HepG2 (cell line): Measurements from ENCODE around the gene GCNT3. TPM values are rescaled to one million over a fixed set of nuclear protein-coding genes. Genes with fewer than 3 reads are reported as not detected.

ENCODE experiments used
- E2F2 ChIP-seq: sonication (generic); formaldehyde crosslinking; IDR thresholded peaks from 2 replicates; pipeline ENCODE4 v1.4.0; 2020; ENCODE audit warnings: missing genetic modification reagents, borderline replicate concordance
- FOSL2 ChIP-seq: sonication (generic); formaldehyde crosslinking; IDR thresholded peaks from 2 replicates; pipeline ENCODE4 v1.4.0; 2020; ENCODE audit warnings: missing genetic modification reagents
- FOXA1 ChIP-seq, 2 experiments: fragments of 450-650 bp in 1 of 2; sonication (generic) in 1 of 2; formaldehyde crosslinking in 1 of 2; IDR thresholded peaks; 2 replicates each; pipeline versions ENCODE4 v1.4.0 to v1.6.1; 2016 to 2020; ENCODE audit warnings: missing genetic modification reagents in 1 of 2
- FOXA3 ChIP-seq: IDR thresholded peaks from 2 replicates; pipeline ENCODE4 v1.6.1; 2016; ENCODE audit warnings: missing genetic modification reagents, missing compliant biosample characterization
- KDM4B ChIP-seq: sonication (generic); formaldehyde crosslinking; IDR thresholded peaks from 2 replicates; pipeline ENCODE4 v1.4.0; 2020; ENCODE audit warnings: missing genetic modification reagents
- MIER3 ChIP-seq: IDR thresholded peaks from 2 replicates; pipeline ENCODE4 v1.6.1; 2016; ENCODE audit warnings: missing compliant biosample characterization, borderline replicate concordance
- ONECUT2 ChIP-seq: sonication (generic); formaldehyde crosslinking; IDR thresholded peaks from 2 replicates; pipeline ENCODE4 v1.4.0; 2020; ENCODE audit warnings: missing genetic modification reagents
- PRDM15 ChIP-seq: sonication (generic); formaldehyde crosslinking; IDR thresholded peaks from 2 replicates; pipeline ENCODE4 v1.4.0; 2020; ENCODE audit warnings: missing genetic modification reagents
- PTBP1 ChIP-seq: fragments of 200-400 bp; formaldehyde crosslinking; IDR thresholded peaks from 2 replicates; pipeline ENCODE4 v1.6.1; 2018; ENCODE audit warnings: low read length, low read depth; ENCODE audit not compliant: poor library complexity, severe bottlenecking
- SAP130 ChIP-seq: IDR thresholded peaks from 2 replicates; pipeline ENCODE4 v1.6.1; 2016; ENCODE audit warnings: low read depth
- SMC3 ChIP-seq: IDR thresholded peaks from 2 replicates; pipeline ENCODE4 v1.6.1; 2011; ENCODE audit warnings: low read length, improper control_type of control experiment
- THAP11 ChIP-seq: IDR thresholded peaks from 2 replicates; pipeline ENCODE4 v1.6.1; 2016; ENCODE audit warnings: missing biosample characterization, missing genetic modification reagents
- ZNF260 ChIP-seq: sonication (generic); formaldehyde crosslinking; IDR thresholded peaks from 2 replicates; pipeline ENCODE4 v1.4.0; 2020; ENCODE audit warnings: missing genetic modification reagents, low read depth, mild to moderate bottlenecking, borderline replicate concordance
- ZNF576 ChIP-seq: sonication (generic); formaldehyde crosslinking; IDR thresholded peaks from 2 replicates; pipeline ENCODE4 v1.4.0; 2020; ENCODE audit warnings: mild to moderate bottlenecking, missing genetic modification reagents
- ZNF737 ChIP-seq: sonication (generic); formaldehyde crosslinking; IDR thresholded peaks from 2 replicates; pipeline ENCODE4 v1.5.0; 2020; ENCODE audit warnings: missing genetic modification reagents, mild to moderate bottlenecking, borderline replicate concordance
- polyA plus RNA-seq, 8 experiments: library from polyadenylated mRNA; depleted of rRNA in 3 of 8; stranded (reverse) in 7 of 8; unstranded in 1 of 8; fragments of >200 nt; fragmentation: Illumina TruSeq in 4 of 8; extraction: Trizol in 4 of 8; gene quantifications; 2 replicates each; pipeline versions ENCODE4 v1.2.1 to v1.2.3, GENCODE V29; 2011 to 2016; ENCODE audit warnings: low read depth in 4 of 8, missing spikeins in 1 of 8, mixed read lengths in 1 of 8; ENCODE audit not compliant: insufficient read depth in 1 of 8
- total RNA-seq, 5 experiments: library from RNA; depleted of rRNA; stranded (reverse); fragments of >200 nt; fragmentation: Illumina TruSeq; extraction: Trizol; gene quantifications; 2 replicates each; pipeline ENCODE4 v1.2.3, GENCODE V29; 2016; ENCODE audit warnings: low read depth in 1 of 5
- TF ChIP-seq, protein P1 (sequence below): sonication (generic); formaldehyde crosslinking; IDR thresholded peaks from 2 replicates; pipeline ENCODE4 v1.5.1; 2020; ENCODE audit warnings: missing genetic modification reagents, mild to moderate bottlenecking, borderline replicate concordance

GCNT3 gene
- total and polyA plus RNA-seq, 2 of the 13 experiments (the other 11 are each of a cell fraction or from before 2014, with no cell fraction given), result 6.8 to 9.8 TPM

GRCh38 chr15:59622289-59622688 is 10.7 kb downstream of the GCNT3 start (continued):
- no peak for TF ChIP-seq PRDM15 (CRISPR knock-in tag)
- TF ChIP-seq, protein P1, sequence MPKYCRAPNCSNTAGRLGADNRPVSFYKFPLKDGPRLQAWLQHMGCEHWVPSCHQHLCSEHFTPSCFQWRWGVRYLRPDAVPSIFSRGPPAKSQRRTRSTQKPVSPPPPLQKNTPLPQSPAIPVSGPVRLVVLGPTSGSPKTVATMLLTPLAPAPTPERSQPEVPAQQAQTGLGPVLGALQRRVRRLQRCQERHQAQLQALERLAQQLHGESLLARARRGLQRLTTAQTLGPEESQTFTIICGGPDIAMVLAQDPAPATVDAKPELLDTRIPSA (CRISPR knock-in tag), result no peak
- TF ChIP-seq ONECUT2 (CRISPR knock-in tag), result 0 out of 2 replicates have a peak, but pooled peaks have one; percentile 51
- no peak for TF ChIP-seq KDM4B (CRISPR knock-in tag)
- TF ChIP-seq SAP130, result peak; percentile 37; the same call in 1 of the 2 replicates
- TF ChIP-seq PTBP1, result no peak
- 0 out of 2 replicates have a peak, but pooled peaks have one; percentile 30 for TF ChIP-seq THAP11 (CRISPR knock-in tag)
- peak; percentile 54; the same call in 1 of the 2 replicates for TF ChIP-seq MIER3 (CRISPR knock-in tag)
- no peak for TF ChIP-seq ZNF737 (CRISPR knock-in tag)
- TF ChIP-seq E2F2 (CRISPR knock-in tag), result no peak
- TF ChIP-seq ZNF576 (CRISPR knock-in tag), result no peak
- peak; percentile 76 for TF ChIP-seq FOSL2
- TF ChIP-seq ZNF260, result no peak
- peak; percentile 94 for TF ChIP-seq SMC3
- TF ChIP-seq FOXA3 (CRISPR knock-in tag), result peak; percentile 62
- TF ChIP-seq FOXA1 (IDR thresholded peaks at IDR 0.05), result no peak
- TF ChIP-seq FOXA1 (CRISPR knock-in tag; IDR thresholded peaks at IDR 0.05), result peak; percentile 77
